ENCODE data around the gene SDF4.

GRCh38 chr1:1259951-1260600 is 28.3 kb upstream of the SDF4 start:
- TF ChIP-seq CTCF (IDR thresholded peaks at IDR 0.05) (no peak), POLR2A (IDR thresholded peaks at IDR 0.05) (no peak)
